Measurements from ENCODE around the gene PDCD11.

The PDCD11 gene

GRCh38 chr10:103419101-103419500 is 22.7 kb downstream of the PDCD11 start:
- no peak for DNase-seq

- no peak for DNase-seq
These were observed 27.3 kb downstream of the PDCD11 start for GRCh38 chr10:103423748-103424147.

GRCh38 chr10:103427866-103428265 is 31.4 kb downstream of the PDCD11 start:
- no peak for DNase-seq

GRCh38 chr10:103428989-103429643 is 32.7 kb downstream of the PDCD11 start:
- DNase-seq, result no peak

- DNase-seq, result no peak
These were observed 33.2 kb downstream of the PDCD11 start for GRCh38 chr10:103429647-103430046.

- no peak for DNase-seq
These were observed 35.5 kb downstream of the PDCD11 start for GRCh38 chr10:103431902-103432301.

GRCh38 chr10:103433858-103434257 is 37.4 kb downstream of the PDCD11 start:
- DNase-seq, result no peak

- no peak for DNase-seq
These were observed 43.4 kb downstream of the PDCD11 start for GRCh38 chr10:103439776-103440175.

GRCh38 chr10:103440416-103440815 is 44.0 kb downstream of the PDCD11 start:
- DNase-seq, result no peak

GRCh38 chr10:103441206-103441605 is 44.8 kb downstream of the PDCD11 start:
- no peak for DNase-seq

- DNase-seq, result no peak
These were observed 45.2 kb downstream of the PDCD11 start for GRCh38 chr10:103441611-103442010.

- no peak for DNase-seq
These were observed 45.6 kb downstream of the PDCD11 start for GRCh38 chr10:103442031-103442461.

- no peak for DNase-seq
These were observed 47.2 kb downstream of the PDCD11 start for GRCh38 chr10:103443475-103444185.

GRCh38 chr10:103444478-103444877 is 48.1 kb downstream of the PDCD11 start:
- DNase-seq, result no peak

GRCh38 chr10:103445366-103445765 is 48.9 kb downstream of the PDCD11 start:
- no peak for DNase-seq

GRCh38 chr10:103445767-103446567 is 49.5 kb downstream of the PDCD11 start:
- DNase-seq, result no peak

- no peak for DNase-seq
These were observed 50.8 kb downstream of the PDCD11 start for GRCh38 chr10:103447187-103447586.

- peak; percentile 4 for DNase-seq
These were observed 52.3 kb downstream of the PDCD11 start for GRCh38 chr10:103448746-103449145.

- DNase-seq, result no peak
These were observed 53.0 kb downstream of the PDCD11 start for GRCh38 chr10:103449208-103450144.

GRCh38 chr10:103450201-103450695 is 53.8 kb downstream of the PDCD11 start:
- no peak for DNase-seq

- DNase-seq, result no peak
These were observed 54.8 kb downstream of the PDCD11 start for GRCh38 chr10:103451091-103451813.
